Neuron (in vitro differentiated cells): ENCODE data around the gene TM9SF3.
"Not testable (repeated sequence)": the region's sequence is repeated elsewhere in the genome, so short reads cannot be mapped to it uniquely, and the experiment has no call there.

Source experiments
- H2AFZ ChIP-seq: one replicate; pipeline ENCODE4 v1.6.1; 2013; ENCODE audit warnings: low read depth, mild to moderate bottlenecking, inconsistent platforms, low read length, moderate library complexity
- H3K27me3 ChIP-seq: one replicate; pipeline ENCODE4 v1.6.1; 2013; ENCODE audit warnings: low read length; ENCODE audit not compliant: insufficient read depth
- H3K36me3 ChIP-seq: one replicate; pipeline ENCODE4 v1.6.1; 2013; ENCODE audit warnings: low read length; ENCODE audit not compliant: insufficient read depth
- H3K4me1 ChIP-seq: one replicate; pipeline ENCODE4 v1.6.1; 2013; ENCODE audit warnings: low read length; ENCODE audit not compliant: insufficient read depth
- H3K4me3 ChIP-seq: 2 replicates; pipeline ENCODE4 v1.5.1; 2013; ENCODE audit warnings: mild to moderate bottlenecking, low read length, moderate library complexity
- H3K9me3 ChIP-seq: one replicate; pipeline ENCODE4 v1.6.1; 2013; ENCODE audit warnings: low read length

Gene TM9SF3

GRCh38 chr10:96588616-96589419 is 2.0 kb upstream of the TM9SF3 start:
- peaks cover 20% of the 10 kb centered on the region for H3K4me1 ChIP-seq
- H3K27me3 ChIP-seq, result no peaks in the 10 kb centered on the region
- H3K36me3 ChIP-seq, result no peaks in the 10 kb centered on the region
- H3K4me3 ChIP-seq, result no peak overlapping the region
- H2AFZ ChIP-seq, result no peak overlapping the region
- no peaks in the 10 kb centered on the region for H3K9me3 ChIP-seq

GRCh38 chr10:96588060-96588554 is 1.3 kb upstream of the TM9SF3 start:
- Histone ChIP-seq H3K4me1 (peaks cover 20% of the 10 kb centered on the region), H3K9me3 (no peaks in the 10 kb centered on the region), H3K27me3 (no peaks in the 10 kb centered on the region), H2AFZ (no peak overlapping the region), H3K36me3 (no peaks in the 10 kb centered on the region), H3K4me3 (peak overlapping the region; percentile 84)

GRCh38 chr10:96587264-96588059 is 650 bp upstream of the TM9SF3 start:
- Histone ChIP-seq H3K9me3 (no peaks in the 10 kb centered on the region), H3K4me1 (peaks cover 20% of the 10 kb centered on the region), H3K4me3 (peak overlapping the region; percentile 84), H3K27me3 (no peaks in the 10 kb centered on the region), H3K36me3 (no peaks in the 10 kb centered on the region), H2AFZ (peak overlapping the region; percentile 96)

GRCh38 chr10:96585736-96586418 is 935 bp downstream of the TM9SF3 start:
- peak overlapping the region; percentile 84 for H3K4me3 ChIP-seq
- H3K9me3 ChIP-seq, result no peaks in the 10 kb centered on the region
- no peaks in the 10 kb centered on the region for H3K36me3 ChIP-seq
- no peaks in the 10 kb centered on the region for H3K27me3 ChIP-seq
- H2AFZ ChIP-seq, result no peak overlapping the region
- H3K4me1 ChIP-seq, result peaks cover 20% of the 10 kb centered on the region

GRCh38 chr10:96584474-96584873 is 2.3 kb downstream of the TM9SF3 start:
- no peak overlapping the region for H3K4me3 ChIP-seq
- H3K27me3 ChIP-seq, result no peaks in the 10 kb centered on the region
- no peaks in the 10 kb centered on the region for H3K9me3 ChIP-seq
- peaks cover 20% of the 10 kb centered on the region for H3K4me1 ChIP-seq
- H2AFZ ChIP-seq, result no peak overlapping the region
- no peaks in the 10 kb centered on the region for H3K36me3 ChIP-seq

- H2AFZ ChIP-seq, result no peak overlapping the region
- no peaks in the 10 kb centered on the region for H3K36me3 ChIP-seq
- no peaks in the 10 kb centered on the region for H3K27me3 ChIP-seq
- H3K9me3 ChIP-seq, result no peaks in the 10 kb centered on the region
- H3K4me1 ChIP-seq, result peaks cover 20% of the 10 kb centered on the region
- H3K4me3 ChIP-seq, result no peak overlapping the region
Measured at GRCh38 chr10:96584035-96584434, 2.8 kb downstream of the TM9SF3 start.

- Histone ChIP-seq H2AFZ (no peak overlapping the region), H3K4me3 (no peak overlapping the region), H3K9me3 (no peaks in the 10 kb centered on the region), H3K27me3 (no peaks in the 10 kb centered on the region), H3K36me3 (peaks cover 10% of the 10 kb centered on the region), H3K4me1 (no peaks in the 10 kb centered on the region)
Measured at GRCh38 chr10:96579133-96579532, 7.7 kb downstream of the TM9SF3 start.

GRCh38 chr10:96578633-96579032 is 8.2 kb downstream of the TM9SF3 start:
- Histone ChIP-seq H3K4me3 (no peak overlapping the region), H3K36me3 (peaks cover 10% of the 10 kb centered on the region), H3K9me3 (no peaks in the 10 kb centered on the region), H3K27me3 (no peaks in the 10 kb centered on the region), H2AFZ (no peak overlapping the region), H3K4me1 (no peaks in the 10 kb centered on the region)

- Histone ChIP-seq H2AFZ (no peak overlapping the region), H3K27me3 (no peaks in the 10 kb centered on the region), H3K9me3 (no peaks in the 10 kb centered on the region), H3K4me1 (no peaks in the 10 kb centered on the region), H3K4me3 (no peak overlapping the region), H3K36me3 (peaks cover 12% of the 10 kb centered on the region)
Measured at GRCh38 chr10:96578022-96578421, 8.8 kb downstream of the TM9SF3 start.

GRCh38 chr10:96577069-96577468 is 9.7 kb downstream of the TM9SF3 start:
- Histone ChIP-seq H3K4me3 (no peak overlapping the region), H3K9me3 (no peaks in the 10 kb centered on the region), H3K4me1 (no peaks in the 10 kb centered on the region), H3K27me3 (no peaks in the 10 kb centered on the region), H3K36me3 (peaks cover 16% of the 10 kb centered on the region), H2AFZ (no peak overlapping the region)

GRCh38 chr10:96576277-96576980 is 10.4 kb downstream of the TM9SF3 start:
- Histone ChIP-seq H2AFZ (no peak overlapping the region), H3K4me1 (no peaks in the 10 kb centered on the region), H3K9me3 (no peaks in the 10 kb centered on the region), H3K27me3 (no peaks in the 10 kb centered on the region), H3K36me3 (peaks cover 16% of the 10 kb centered on the region), H3K4me3 (no peak overlapping the region)

GRCh38 chr10:96574564-96574963 is 12.2 kb downstream of the TM9SF3 start:
- not testable (repeated sequence) for H3K4me3 ChIP-seq, H3K9me3 ChIP-seq, H2AFZ ChIP-seq, H3K27me3 ChIP-seq, H3K4me1 ChIP-seq
- H3K36me3 ChIP-seq, result peaks cover 16% of the 10 kb centered on the region
